GM12891 (cell line): ENCODE measurements around the gene TSPAN3.

Source experiments
- DNase-seq: peaks from one replicate; pipeline ENCODE4 v3.0.0; 2011; ENCODE audit warnings: low spot score; ENCODE audit not compliant: insufficient read length
- FAIRE-seq: peaks from 2 replicates; lab custom pipeline; 2011; peaks lifted over from hg19 to GRCh38; lab: Jason Lieb, UNC
- PAX5 ChIP-seq: IDR thresholded peaks from 2 replicates; pipeline ENCODE4 v1.6.1; 2011; ENCODE audit warnings: low read length, moderate library complexity, mild to moderate bottlenecking; ENCODE audit not compliant: insufficient read depth, severe bottlenecking
- POLR2A ChIP-seq: IDR thresholded peaks from 2 replicates; pipeline ENCODE4 v1.6.1; 2011; ENCODE audit warnings: low read depth, low read length, control low read depth
- POLR2AphosphoS5 ChIP-seq: IDR thresholded peaks from 2 replicates; pipeline ENCODE4 v1.6.1; 2011; ENCODE audit warnings: low read depth, low read length, control low read depth
- POU2F2 ChIP-seq: IDR thresholded peaks from 2 replicates; pipeline ENCODE4 v1.6.1; 2011; ENCODE audit warnings: low read depth, mild to moderate bottlenecking, control low read depth, low read length, moderate library complexity
- SPI1 ChIP-seq: IDR thresholded peaks from 2 replicates; pipeline ENCODE4 v1.6.1; 2011; ENCODE audit warnings: low read depth, low read length, control low read depth
- TAF1 ChIP-seq: IDR thresholded peaks from 2 replicates; pipeline ENCODE4 v1.6.1; 2011; ENCODE audit warnings: low read depth, low read length, control low read depth

Gene TSPAN3

DNA sequence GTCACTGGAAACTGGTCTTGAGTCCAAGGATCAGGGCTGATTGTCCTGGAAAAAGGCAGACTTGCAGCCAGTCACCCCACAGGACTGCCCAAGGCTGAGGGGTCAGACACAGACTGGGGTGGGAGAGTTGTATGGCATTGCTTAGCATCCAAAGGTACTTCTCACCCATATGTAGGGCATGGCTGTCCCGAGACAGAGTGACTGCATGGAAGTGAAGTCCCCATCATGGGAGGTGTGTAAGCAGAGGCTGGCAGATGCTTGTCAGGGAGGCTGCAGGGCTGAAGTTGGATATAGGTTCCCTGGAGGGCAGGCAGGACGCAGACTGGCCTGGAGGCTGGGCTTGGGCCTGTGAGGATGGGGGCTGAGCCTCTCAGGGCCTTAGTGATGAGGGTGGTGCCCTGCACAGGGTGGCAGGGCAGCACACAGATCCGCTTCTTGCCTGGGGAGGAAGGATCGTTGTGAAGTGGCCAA, 44.9 kb downstream of the TSPAN3 start:
- no peak for FAIRE-seq
- no peak for TF ChIP-seq PAX5
- TF ChIP-seq SPI1 = no peak
- no peak for TF ChIP-seq POLR2AphosphoS5
- no peak for TF ChIP-seq POLR2A
- TF ChIP-seq POU2F2 = no peak
- no peak for TF ChIP-seq TAF1
- no peak for DNase-seq

DNA sequence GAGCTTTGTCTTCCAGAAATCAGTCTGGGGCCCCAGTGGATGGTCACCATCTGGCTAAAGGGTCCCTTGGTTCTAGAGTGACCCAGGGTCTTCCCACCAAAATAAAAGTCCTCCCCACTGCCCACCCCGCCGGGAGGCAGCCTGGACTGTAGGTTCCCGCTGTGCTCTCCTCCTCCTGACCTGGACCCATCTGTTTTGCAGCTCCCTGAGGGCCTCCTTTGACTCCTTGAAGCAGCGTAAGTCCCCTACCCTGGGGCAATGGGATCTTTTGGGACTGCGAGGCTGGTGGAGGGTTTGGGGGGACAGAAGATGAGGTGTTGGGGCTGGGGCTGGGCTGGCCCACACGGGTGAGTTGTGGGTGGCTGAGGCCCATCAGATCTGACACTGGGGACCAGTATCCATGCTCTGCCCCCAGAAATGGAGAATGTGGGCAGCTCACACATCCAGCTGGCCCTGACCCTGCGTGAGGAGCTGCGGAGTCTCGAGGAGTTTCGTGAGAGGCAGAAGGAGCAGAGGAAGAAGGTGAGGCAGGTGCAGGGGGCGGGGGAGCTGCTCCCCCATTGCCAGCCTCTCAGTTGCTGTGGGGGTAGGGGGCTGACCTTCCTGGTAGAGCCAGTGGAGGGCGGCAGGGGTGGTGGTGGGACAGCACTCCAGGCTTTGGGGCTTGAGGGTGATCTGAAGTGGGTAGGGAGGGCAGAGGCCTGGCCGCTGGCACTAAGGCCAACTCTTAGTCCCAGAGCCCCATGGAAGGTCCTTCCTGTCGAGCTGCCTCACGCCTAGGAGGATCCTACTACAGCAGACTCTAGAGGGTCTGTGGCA, 45.6 kb downstream of the TSPAN3 start:
- no peak for TF ChIP-seq POLR2A
- TF ChIP-seq POLR2AphosphoS5 = no peak
- no peak for FAIRE-seq
- peak; percentile 11 for DNase-seq

DNA sequence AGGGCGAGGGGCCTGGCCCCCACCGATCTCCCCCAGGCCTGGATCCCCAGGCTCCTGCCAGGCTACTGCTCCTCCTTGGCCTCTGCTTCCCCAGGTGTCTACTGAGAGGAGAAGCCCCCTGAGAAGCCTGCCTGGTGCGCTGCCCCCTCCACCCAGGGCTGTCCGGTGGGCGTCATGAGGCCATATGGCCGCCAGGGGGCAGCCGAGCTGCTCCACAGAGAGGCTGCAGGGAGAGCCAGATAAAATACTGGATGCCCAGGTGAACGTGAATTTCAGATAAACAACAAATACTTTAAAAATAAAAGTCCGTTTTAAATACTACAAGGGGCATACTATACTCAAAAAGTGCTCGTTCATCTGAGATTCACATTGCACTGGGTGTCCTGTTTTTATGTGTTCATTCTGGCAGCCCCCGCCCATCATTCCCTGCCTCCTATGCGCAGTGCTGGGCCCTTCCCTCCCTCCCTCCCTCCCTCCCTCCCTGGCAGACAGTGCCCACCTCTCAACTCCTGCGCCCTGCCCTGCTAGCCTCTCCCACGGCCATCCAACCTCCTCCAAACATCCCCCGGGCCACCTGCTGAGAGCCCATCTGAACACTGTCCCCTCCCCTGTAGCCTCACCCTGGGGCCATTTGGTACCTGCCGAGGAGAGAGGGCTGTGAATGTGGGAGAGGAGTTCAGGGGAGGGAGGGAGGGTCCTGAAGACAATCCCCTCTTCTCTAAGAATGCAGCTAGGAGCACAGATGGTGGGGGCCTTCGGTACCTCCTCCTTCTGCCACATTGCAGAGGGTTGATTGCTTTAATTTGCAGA, 46.4 kb downstream of the TSPAN3 start:
- FAIRE-seq = peak; percentile 86
- TF ChIP-seq PAX5 (no peak), TAF1 (no peak), POLR2A (no peak), POLR2AphosphoS5 (no peak), SPI1 (no peak), POU2F2 (no peak)

DNA sequence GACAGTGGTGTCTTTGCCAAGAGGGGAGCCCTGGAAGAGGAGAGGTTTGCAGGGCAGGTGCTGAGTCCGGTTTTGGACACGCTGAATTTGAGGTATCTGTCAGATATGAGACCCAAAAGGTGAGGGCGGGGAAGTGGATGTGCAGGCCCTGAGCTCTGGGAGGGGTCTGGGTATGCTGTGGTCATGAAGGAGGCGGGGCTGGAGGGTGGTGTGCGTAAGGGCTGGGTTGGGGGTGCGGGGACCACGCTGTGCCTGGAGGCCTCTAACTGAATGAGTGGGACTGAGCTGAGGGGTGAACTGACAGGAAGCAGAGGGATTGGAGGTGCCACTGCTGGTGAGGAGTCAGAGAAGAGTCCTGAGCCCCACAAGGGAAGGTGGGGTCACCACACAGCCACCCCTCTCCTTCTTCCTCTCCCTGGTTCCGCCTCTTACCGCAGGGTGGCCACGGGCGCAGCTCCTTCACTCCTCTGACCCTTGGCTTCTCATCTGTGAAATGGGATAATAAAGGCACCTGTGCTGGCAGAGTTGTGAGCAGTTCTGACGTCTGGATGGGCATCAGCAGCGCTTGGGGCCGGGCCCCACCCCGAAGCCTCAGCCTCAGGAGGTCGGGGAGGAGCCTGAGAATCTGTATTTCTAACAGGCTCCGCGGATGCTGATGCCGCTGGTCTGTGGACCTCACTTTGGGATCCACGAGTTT, 47.2 kb downstream of the TSPAN3 start:
- FAIRE-seq (no peak), DNase-seq (peak; percentile 23)
- TF ChIP-seq TAF1 (no peak), POLR2A (no peak), SPI1 (no peak), POU2F2 (no peak), PAX5 (no peak)

More for the DNA sequence above, 46.4 kb downstream of the TSPAN3 start:
- DNase-seq = peak; percentile 88

DNA sequence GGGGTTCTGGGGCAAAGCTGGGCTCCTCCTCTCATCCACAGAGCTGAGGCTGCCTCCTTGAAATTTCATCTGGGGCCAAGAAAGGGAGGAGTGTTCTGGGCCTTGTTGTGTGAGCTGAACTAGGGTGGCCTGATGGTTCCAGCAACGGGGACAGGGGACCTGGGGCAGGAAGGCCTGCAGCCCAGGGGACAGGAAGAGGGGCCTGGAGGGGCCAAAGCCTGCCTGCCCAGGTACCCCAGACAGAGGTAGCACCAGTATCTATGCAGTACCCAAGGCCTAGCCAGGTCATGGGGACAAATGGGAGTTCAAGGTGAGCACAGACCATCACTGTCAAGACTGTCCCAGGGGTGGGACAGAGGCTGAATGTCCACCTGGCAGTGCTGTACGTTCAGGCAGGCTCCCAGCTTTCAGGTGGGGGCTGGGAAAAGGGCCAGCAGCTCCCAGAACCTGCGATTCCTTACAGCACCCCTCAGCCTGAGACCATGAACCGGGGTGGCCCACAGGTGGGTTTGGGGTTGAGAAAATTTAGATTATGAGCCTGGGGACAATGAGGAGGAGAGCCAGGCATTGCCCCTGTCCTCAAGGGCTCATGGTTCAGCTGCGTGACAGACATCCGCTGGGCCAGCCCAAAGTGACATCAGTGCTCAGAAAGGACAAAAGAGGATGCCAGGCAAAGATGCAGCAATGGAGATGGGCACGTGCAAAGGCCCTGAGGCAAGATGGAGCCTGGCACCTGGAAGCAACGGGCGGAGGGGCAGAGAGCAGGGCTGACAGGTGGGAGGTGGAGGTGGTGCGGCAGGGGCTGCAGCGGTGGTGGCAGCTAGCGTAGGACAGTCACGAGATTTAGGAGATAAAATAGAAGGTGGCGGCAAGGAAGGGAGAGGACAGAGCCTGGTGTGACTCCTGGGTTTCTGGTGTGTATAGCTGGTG, 48.0 kb downstream of the TSPAN3 start:
- DNase-seq (peak; percentile 20), FAIRE-seq (no peak)
- no peak for TF ChIP-seq PAX5
- no peak for TF ChIP-seq POLR2AphosphoS5
- no peak for TF ChIP-seq POLR2A
- TF ChIP-seq POU2F2 = no peak
- no peak for TF ChIP-seq TAF1
- no peak for TF ChIP-seq SPI1

DNA sequence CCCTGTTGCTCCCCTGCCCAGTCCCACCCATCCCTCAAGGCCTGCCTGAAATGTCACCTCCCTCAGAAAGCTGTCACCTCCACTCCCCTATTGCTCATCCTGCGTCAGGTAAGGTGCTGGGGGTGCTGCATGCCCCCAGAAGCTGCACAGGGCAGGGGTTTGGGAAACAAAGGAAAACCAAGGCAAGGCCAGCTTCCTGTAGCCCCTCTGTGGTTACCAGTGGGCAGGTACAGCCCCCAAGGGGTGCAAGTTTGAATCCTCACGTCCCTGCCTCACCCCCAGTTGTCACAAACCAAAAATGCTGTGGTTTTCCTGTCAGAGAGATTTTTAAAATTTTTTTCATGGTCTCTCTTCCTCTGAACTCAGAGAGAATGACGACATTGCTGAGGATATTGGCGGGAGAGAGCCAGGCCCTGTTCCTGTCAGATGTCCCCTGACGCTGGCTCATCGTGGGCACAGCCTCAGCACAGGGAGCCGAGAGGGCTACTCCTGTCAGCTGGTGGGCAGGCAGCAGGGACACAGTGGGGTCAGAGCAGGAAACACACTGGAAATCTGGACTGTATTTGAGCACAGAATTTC, 49.0 kb downstream of the TSPAN3 start:
- TF ChIP-seq TAF1 = no peak
- no peak for TF ChIP-seq POU2F2
- TF ChIP-seq PAX5 = no peak
- no peak for TF ChIP-seq POLR2A
- TF ChIP-seq POLR2AphosphoS5 = no peak
- DNase-seq (peak; percentile 28), FAIRE-seq (peak; percentile 75)

DNA sequence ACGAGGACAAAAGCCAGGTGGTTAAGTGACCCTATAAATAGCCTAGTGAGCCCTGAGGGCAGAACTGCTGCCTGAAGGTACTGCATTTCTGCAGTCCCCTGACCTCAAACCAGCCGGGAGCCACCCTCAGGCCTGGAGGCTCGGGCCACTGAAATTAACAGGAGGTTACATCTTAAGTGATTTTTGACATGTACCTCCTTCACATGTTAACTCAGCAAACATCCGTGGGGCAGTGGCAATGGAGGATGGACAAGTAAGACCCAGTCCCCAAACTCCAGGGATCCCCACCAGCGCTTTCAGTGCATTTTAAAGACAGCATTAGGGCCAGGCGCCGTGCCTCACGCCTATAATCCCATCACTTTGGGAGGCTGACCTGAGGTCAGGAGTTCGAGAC, 49.8 kb downstream of the TSPAN3 start:
- TF ChIP-seq POU2F2 (no peak), POLR2A (no peak), POLR2AphosphoS5 (no peak), TAF1 (no peak), SPI1 (no peak), PAX5 (no peak)
- FAIRE-seq (peak; percentile 31), DNase-seq (no peak)

DNA sequence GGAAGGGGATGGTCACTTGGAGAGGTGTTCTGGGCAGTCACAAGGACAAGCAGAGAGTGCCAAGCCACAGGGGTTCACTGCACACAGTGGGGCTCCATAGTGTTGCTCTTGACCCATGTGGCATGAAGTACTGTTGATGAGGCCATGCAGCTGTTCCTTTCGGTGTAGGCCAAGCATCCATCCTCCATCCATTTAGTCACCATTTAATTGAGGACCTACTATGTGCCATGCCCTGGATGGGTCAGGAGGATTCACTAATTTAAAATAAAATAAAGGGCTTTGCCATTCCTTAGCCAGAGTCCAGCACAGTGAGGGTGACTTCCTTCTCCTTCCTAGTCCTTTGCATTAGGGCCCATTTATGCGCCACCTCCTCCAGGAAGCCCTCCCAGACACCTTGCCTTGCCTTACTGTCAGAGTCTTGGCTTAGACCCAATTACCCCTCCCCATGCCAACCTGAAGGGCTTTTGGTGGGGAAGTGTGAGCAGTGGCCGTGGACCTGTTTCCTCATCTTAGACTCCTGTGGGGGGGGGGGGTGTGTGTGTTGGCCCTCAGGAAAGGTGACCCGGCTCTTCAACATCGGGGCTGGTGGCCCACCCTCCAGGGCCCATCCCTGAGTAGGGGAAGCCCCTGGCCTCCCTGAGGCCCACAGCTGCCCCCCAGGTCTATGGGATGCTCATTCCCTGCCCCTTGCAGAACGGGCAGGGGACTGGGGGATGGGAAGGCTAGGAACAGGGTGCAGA, 50.4 kb downstream of the TSPAN3 start:
- DNase-seq (no peak), FAIRE-seq (no peak)
- TF ChIP-seq TAF1 = no peak
- no peak for TF ChIP-seq PAX5
- no peak for TF ChIP-seq SPI1
- no peak for TF ChIP-seq POU2F2
- no peak for TF ChIP-seq POLR2A
- TF ChIP-seq POLR2AphosphoS5 = no peak
